ENCODE data around the gene SMC1B.
"Not testable (repeated sequence)": the region's sequence is repeated elsewhere in the genome, so short reads cannot be mapped to it uniquely, and the experiment has no call there.

SMC1B gene

DNA sequence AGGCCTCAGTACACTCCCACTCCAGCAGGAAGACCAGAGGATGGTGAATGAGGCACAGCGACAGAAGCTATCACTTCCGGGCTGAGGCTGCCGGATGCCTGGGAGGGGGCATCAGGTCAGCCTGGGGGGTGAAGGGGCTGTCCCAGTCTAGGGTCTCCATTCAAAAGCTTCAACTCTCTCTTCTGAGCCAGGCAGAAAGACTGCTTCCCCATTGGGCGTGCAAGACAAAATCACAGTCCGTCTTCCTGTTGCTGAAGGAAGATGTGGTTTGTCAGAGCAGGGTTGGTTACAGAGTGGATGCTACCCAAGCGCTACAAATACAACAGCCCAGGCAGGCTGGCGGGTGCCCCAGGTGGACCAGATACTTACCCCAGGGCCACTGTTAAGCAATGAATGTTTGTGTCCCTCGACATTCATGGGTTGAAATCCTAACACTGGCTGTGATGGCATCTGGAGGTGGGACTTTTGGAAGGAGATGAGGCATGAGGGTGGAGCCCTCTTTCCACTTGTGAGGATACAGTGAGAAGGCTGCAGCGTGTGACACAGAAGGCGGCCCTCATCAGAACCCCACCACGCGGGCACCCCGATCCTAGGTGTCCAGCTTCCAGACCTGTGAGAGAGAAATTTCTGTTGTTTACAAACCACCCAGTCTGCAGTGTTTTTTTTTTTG lies 116.6 kb downstream of the SMC1B start:
- no peak for FAIRE-seq

- no peak for FAIRE-seq
Observed at GRCh38 chr22:45295492-45295891, 117.9 kb downstream of the SMC1B start.

DNA sequence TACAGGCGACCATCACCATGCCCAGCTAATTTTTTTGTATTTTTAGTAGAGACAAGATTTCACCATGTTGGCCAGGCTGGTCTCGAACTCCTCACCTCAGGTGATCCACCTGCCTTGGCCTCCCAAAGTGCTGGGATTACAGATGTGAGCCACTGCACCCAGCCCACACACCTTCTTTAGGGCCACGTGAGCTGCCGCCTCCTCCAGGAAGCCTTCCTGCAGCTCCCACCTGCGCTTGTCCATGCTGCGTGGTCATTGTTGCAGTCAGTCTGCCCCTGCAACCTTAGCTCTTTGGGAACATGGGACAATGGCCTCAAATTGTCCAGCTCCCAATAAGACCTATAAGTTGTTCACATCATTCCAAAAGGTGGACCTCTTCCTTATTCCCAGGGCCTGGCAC lies 118.4 kb downstream of the SMC1B start:
- not testable (repeated sequence) for FAIRE-seq

Data from endometrium (tissue), 2 donors.